WI38 (cell line): ENCODE measurements around the gene CES2.

Experiments used
- H3K4me3 ChIP-seq: 2 replicates; pipeline ENCODE4 v1.5.1; 2011; ENCODE audit warnings: low read depth, mild to moderate bottlenecking, control low read depth, low read length
- TF ChIP-seq, protein P1 (sequence below): IDR thresholded peaks from 2 replicates; pipeline ENCODE4 v1.5.1; 2012; ENCODE audit warnings: low read depth, mild to moderate bottlenecking, control low read depth, low read length

Gene CES2

GRCh38 chr16:66946974-66947301 is 11.6 kb downstream of the CES2 start:
- no peak overlapping the region for H3K4me3 ChIP-seq
- TF ChIP-seq, protein P1, sequence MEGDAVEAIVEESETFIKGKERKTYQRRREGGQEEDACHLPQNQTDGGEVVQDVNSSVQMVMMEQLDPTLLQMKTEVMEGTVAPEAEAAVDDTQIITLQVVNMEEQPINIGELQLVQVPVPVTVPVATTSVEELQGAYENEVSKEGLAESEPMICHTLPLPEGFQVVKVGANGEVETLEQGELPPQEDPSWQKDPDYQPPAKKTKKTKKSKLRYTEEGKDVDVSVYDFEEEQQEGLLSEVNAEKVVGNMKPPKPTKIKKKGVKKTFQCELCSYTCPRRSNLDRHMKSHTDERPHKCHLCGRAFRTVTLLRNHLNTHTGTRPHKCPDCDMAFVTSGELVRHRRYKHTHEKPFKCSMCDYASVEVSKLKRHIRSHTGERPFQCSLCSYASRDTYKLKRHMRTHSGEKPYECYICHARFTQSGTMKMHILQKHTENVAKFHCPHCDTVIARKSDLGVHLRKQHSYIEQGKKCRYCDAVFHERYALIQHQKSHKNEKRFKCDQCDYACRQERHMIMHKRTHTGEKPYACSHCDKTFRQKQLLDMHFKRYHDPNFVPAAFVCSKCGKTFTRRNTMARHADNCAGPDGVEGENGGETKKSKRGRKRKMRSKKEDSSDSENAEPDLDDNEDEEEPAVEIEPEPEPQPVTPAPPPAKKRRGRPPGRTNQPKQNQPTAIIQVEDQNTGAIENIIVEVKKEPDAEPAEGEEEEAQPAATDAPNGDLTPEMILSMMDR, result no peak

DNA sequence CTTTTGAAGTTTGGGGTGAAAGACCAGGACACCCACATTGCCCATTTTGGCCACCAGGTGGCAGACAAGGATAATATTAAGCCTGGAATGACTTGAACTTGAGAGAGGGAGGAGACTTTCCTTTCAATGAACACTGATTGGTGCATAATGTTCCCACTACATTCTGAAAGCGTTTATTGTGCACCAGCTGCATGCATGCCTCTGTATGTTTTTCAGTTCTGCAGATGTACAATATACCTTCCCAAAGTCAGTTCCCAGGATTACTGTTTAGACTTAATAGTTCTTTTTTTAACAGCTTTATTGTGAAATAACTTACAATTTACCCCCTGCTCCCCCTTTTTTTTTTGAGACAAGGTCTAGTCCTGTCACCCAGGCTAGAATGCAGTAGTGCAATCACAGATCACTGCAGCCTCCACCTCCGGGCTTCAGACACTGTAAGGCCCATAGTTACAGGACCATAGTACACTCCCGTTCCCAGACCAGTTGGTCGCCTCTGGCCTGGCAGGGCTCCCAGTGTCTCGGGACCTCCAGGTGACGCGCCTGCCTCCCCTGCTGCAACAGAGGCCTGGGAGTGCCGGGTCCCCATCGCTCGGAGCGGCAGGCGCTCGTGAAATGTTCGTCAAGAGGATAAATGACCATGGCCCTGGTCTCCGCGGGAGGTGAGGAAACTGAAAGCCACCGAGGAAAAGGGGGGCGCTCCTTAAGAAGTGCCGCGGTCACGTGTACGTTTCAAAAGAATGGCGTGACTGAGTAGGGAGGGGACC is 12.2 kb downstream of the CES2 start:
- peak overlapping the region; percentile 48 for H3K4me3 ChIP-seq
- TF ChIP-seq, protein P1, result peak; percentile 79

DNA sequence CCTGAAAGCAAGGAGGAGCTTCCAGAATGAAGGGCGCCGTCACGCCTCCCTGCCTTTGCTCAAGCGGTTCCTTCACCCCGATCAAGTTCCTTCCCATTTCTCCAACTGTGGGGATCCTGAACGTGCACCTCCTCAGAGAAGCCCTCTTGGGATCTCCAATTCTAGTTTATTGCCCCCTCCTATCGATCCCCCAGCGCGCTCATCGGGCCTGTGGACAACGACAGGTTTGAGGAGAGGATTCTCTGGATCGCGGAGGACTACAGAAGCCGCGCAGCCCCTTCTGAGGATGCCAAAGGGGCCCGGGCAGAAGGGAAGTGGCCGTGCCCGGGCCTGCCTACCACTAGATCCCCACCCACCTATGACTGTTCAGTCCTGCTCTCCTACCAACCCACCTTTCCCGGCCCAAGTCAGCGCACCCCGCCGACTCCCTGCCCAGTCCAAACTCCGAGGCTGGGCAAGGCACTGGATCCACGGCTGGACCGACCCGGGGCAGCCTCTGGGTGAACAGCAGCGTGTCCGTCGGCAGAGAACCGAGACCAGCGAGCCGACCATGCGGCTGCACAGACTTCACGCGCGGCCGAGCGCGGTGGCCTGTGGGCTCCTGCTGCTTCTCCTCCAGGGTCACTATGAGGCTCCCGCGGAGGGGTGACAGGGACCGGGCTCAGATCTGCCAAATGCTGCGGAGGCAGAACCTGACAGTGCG is 13.0 kb downstream of the CES2 start:
- peak overlapping the region; percentile 48 for H3K4me3 ChIP-seq
- TF ChIP-seq, protein P1, result no peak

- no peak overlapping the region; the same call in 1 of the 2 replicates for H3K4me3 ChIP-seq
- TF ChIP-seq, protein P1, result no peak
Measured at GRCh38 chr16:66948837-66949225, 13.5 kb downstream of the CES2 start.

DNA sequence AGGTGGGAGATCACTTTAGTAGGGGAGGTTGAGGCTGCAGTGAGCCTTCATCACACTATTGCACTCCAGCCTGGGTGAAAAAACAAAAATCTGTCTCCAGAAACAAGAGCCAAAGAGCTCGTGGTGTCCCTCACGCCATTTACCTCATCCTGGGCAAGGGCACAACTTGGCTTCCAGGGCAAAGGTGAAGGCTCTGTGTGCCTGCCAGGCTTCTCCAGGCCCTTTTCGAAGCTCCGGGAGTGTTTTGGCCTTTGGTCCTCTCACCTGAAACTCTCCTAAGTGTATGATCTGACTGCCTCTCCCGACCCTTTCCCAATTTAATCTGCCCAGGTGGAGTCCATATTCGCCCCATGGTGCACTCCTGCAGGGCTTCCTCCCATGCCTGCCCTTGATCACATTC is 14.2 kb downstream of the CES2 start:
- TF ChIP-seq, protein P1, result no peak
- no peak overlapping the region for H3K4me3 ChIP-seq

DNA sequence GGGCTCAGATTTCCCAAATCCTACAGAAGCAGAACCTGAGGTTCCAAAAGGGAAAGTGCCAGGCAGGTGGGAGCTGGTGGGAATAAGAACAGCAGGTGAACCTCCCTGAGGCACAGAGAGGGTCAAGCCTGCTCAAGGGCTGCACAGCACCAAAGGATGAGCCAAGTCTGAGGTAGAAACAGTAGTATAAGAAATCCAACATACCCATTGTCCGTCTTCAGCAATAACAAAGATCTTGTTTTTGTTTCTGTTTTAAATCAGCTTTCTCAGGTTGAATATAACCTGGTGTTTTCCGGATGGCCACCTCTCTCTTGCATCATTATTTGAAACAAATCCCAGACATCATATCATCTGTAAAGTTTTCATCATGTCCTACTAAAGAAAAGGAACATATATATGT is 15.1 kb downstream of the CES2 start:
- TF ChIP-seq, protein P1, result no peak
- no peak overlapping the region for H3K4me3 ChIP-seq
